ENCODE results near the gene RHBG.
A peak's percentile ranks its signal among the peaks of the same experiment; 100 is the strongest.
"Not testable (repeated sequence)": the region's sequence is repeated elsewhere in the genome, so short reads cannot be mapped to it uniquely, and the experiment has no call there.

RHBG gene

GRCh38 chr1:156367383-156368156 is 1.4 kb upstream of the RHBG start:
- TF ChIP-seq CTCF (IDR thresholded peaks at IDR 0.05), result no peak
- peaks cover 79% of the 10 kb centered on the region for H3K27me3 Mint-ChIP-seq (ENCODE audit: low read depth, poor library complexity)
- no peak for DNase-seq
- H3K4me3 Mint-ChIP-seq, result no peak overlapping the region
- no peaks in the 10 kb centered on the region for H3K36me3 Mint-ChIP-seq (ENCODE audit: low read depth)
- H3K9me3 Mint-ChIP-seq, result no peaks in the 10 kb centered on the region
- H3K27ac Mint-ChIP-seq, result peak overlapping the region; percentile 21
- H3K4me1 Mint-ChIP-seq, result peaks cover 18% of the 10 kb centered on the region

- no peaks in the 10 kb centered on the region for H3K36me3 Mint-ChIP-seq (ENCODE audit: low read depth)
- DNase-seq, result no peak
- no peak for TF ChIP-seq CTCF (IDR thresholded peaks at IDR 0.05)
- no peak overlapping the region for H3K27ac Mint-ChIP-seq
- peaks cover 18% of the 10 kb centered on the region for H3K4me1 Mint-ChIP-seq
- no peak overlapping the region for H3K4me3 Mint-ChIP-seq
- no peaks in the 10 kb centered on the region for H3K9me3 Mint-ChIP-seq
- peaks cover 82% of the 10 kb centered on the region for H3K27me3 Mint-ChIP-seq (ENCODE audit: low read depth, poor library complexity)
Observed at GRCh38 chr1:156368157-156368658, 803 bp upstream of the RHBG start.

- not testable (repeated sequence) for H3K9me3 Mint-ChIP-seq; H3K27ac Mint-ChIP-seq; H3K36me3 Mint-ChIP-seq (ENCODE audit: low read depth); DNase-seq
- Mint-ChIP-seq H3K4me3 (peak overlapping the region; percentile 68), H3K4me1 (peaks cover 13% of the 10 kb centered on the region), H3K27me3 (ENCODE audit: low read depth, poor library complexity) (peaks cover 84% of the 10 kb centered on the region)
Observed at GRCh38 chr1:156369685-156370286, 775 bp downstream of the RHBG start.

- TF ChIP-seq CTCF (IDR thresholded peaks at IDR 0.05), result no peak
- Mint-ChIP-seq H3K27me3 (ENCODE audit: low read depth, poor library complexity) (peaks cover 84% of the 10 kb centered on the region), H3K9me3 (no peaks in the 10 kb centered on the region), H3K36me3 (ENCODE audit: low read depth) (no peaks in the 10 kb centered on the region), H3K4me1 (peaks cover 8% of the 10 kb centered on the region), H3K4me3 (no peak overlapping the region), H3K27ac (no peak overlapping the region)
- DNase-seq, result no peak
Observed at GRCh38 chr1:156371553-156372264, 2.7 kb downstream of the RHBG start.

GRCh38 chr1:156372265-156372586 is 3.2 kb downstream of the RHBG start:
- Mint-ChIP-seq H3K27me3 (ENCODE audit: low read depth, poor library complexity) (peaks cover 87% of the 10 kb centered on the region), H3K4me1 (peaks cover 8% of the 10 kb centered on the region), H3K9me3 (no peaks in the 10 kb centered on the region), H3K36me3 (ENCODE audit: low read depth) (no peaks in the 10 kb centered on the region), H3K27ac (no peak overlapping the region), H3K4me3 (no peak overlapping the region)
- no peak for TF ChIP-seq CTCF (IDR thresholded peaks at IDR 0.05)
- no peak for DNase-seq

GRCh38 chr1:156372876-156373275 is 3.9 kb downstream of the RHBG start:
- H3K27me3 Mint-ChIP-seq (ENCODE audit: low read depth, poor library complexity), result peaks cover 88% of the 10 kb centered on the region
- no peak for DNase-seq
- TF ChIP-seq CTCF (IDR thresholded peaks at IDR 0.05), result no peak
- peaks cover 2% of the 10 kb centered on the region for H3K4me1 Mint-ChIP-seq
- no peak overlapping the region for H3K4me3 Mint-ChIP-seq
- no peak overlapping the region for H3K27ac Mint-ChIP-seq
- H3K9me3 Mint-ChIP-seq, result no peaks in the 10 kb centered on the region
- H3K36me3 Mint-ChIP-seq (ENCODE audit: low read depth), result no peaks in the 10 kb centered on the region
